HEK293 (cell line): Measurements from ENCODE around the gene PTPRN2.

Experiments used
- CTCF ChIP-seq: fragments of 450-650 bp; formaldehyde crosslinking; IDR thresholded peaks from 2 replicates; pipeline ENCODE4 v1.5.1; 2016; ENCODE audit warnings: missing biosample characterization, missing genetic modification characterization
- MEIS1 ChIP-seq: sonication (generic); formaldehyde crosslinking; IDR thresholded peaks from 2 replicates; pipeline ENCODE4 v1.8.1; 2022; ENCODE audit warnings: missing genetic modification reagents, mild to moderate bottlenecking, borderline replicate concordance
- PRDM4 ChIP-seq: fragments of 450-650 bp; formaldehyde crosslinking; IDR thresholded peaks from 2 replicates; pipeline ENCODE4 v1.5.1; 2017; ENCODE audit warnings: missing biosample characterization, missing genetic modification characterization
- ZBTB1 ChIP-seq: fragments of 450-650 bp; formaldehyde crosslinking; IDR thresholded peaks from 2 replicates; pipeline ENCODE4 v1.5.1; 2016; ENCODE audit warnings: missing biosample characterization, missing genetic modification characterization
- ZNF133 ChIP-seq: fragments of 450-650 bp; formaldehyde crosslinking; IDR thresholded peaks from 2 replicates; pipeline ENCODE4 v1.5.1; 2016; ENCODE audit warnings: missing biosample characterization, missing genetic modification characterization
- ZNF37A ChIP-seq: fragments of 450-650 bp; IDR thresholded peaks from 2 replicates; pipeline ENCODE4 v1.5.1; 2018; ENCODE audit warnings: missing biosample characterization, missing genetic modification characterization
- ZNF513 ChIP-seq: fragments of 450-650 bp; IDR thresholded peaks from 2 replicates; pipeline ENCODE4 v1.5.1; 2018; ENCODE audit warnings: missing biosample characterization, missing genetic modification characterization
- ZNF558 ChIP-seq: fragments of 450-650 bp; formaldehyde crosslinking; IDR thresholded peaks from 2 replicates; pipeline ENCODE4 v1.5.1; 2016; ENCODE audit warnings: missing biosample characterization, missing genetic modification characterization
- ZNF791 ChIP-seq: fragments of 450-650 bp; formaldehyde crosslinking; IDR thresholded peaks from 2 replicates; pipeline ENCODE4 v1.5.1; 2016; ENCODE audit warnings: missing biosample characterization, missing genetic modification characterization
- TF ChIP-seq, protein P1 (sequence below): fragments of 450-650 bp; formaldehyde crosslinking; IDR thresholded peaks from 2 replicates; pipeline ENCODE4 v1.5.1; 2016; ENCODE audit warnings: missing biosample characterization, missing genetic modification characterization
- TF ChIP-seq, protein P2 (sequence below): fragments of 450-650 bp; formaldehyde crosslinking; conservative IDR thresholded peaks from 2 replicates; pipeline ENCODE4 v1.5.1; 2016; ENCODE audit warnings: low read depth, missing biosample characterization, missing genetic modification characterization
- TF ChIP-seq, protein P3 (sequence below): fragments of 450-650 bp; formaldehyde crosslinking; IDR thresholded peaks from 2 replicates; pipeline ENCODE4 v1.5.1; 2016; ENCODE audit warnings: missing biosample characterization, missing genetic modification characterization

- TF ChIP-seq CTCF (tag by site-specific recombination) (no peak), PRDM4 (no peak), ZBTB1 (no peak), ZNF558 (no peak), ZNF513 (tag by site-specific recombination) (no peak), ZNF37A (tag by site-specific recombination) (no peak), ZNF133 (tag by site-specific recombination) (no peak), ZNF791 (tag by site-specific recombination) (no peak), MEIS1 (no peak)
- TF ChIP-seq, protein P1, sequence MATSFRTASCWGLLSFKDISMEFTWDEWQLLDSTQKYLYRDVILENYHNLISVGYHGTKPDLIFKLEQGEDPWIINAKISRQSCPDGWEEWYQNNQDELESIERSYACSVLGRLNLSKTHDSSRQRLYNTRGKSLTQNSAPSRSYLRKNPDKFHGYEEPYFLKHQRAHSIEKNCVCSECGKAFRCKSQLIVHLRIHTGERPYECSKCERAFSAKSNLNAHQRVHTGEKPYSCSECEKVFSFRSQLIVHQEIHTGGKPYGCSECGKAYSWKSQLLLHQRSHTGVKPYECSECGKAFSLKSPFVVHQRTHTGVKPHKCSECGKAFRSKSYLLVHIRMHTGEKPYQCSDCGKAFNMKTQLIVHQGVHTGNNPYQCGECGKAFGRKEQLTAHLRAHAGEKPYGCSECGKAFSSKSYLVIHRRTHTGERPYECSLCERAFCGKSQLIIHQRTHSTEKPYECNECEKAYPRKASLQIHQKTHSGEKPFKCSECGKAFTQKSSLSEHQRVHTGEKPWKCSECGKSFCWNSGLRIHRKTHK (tag by site-specific recombination): no peak
- TF ChIP-seq, protein P2, sequence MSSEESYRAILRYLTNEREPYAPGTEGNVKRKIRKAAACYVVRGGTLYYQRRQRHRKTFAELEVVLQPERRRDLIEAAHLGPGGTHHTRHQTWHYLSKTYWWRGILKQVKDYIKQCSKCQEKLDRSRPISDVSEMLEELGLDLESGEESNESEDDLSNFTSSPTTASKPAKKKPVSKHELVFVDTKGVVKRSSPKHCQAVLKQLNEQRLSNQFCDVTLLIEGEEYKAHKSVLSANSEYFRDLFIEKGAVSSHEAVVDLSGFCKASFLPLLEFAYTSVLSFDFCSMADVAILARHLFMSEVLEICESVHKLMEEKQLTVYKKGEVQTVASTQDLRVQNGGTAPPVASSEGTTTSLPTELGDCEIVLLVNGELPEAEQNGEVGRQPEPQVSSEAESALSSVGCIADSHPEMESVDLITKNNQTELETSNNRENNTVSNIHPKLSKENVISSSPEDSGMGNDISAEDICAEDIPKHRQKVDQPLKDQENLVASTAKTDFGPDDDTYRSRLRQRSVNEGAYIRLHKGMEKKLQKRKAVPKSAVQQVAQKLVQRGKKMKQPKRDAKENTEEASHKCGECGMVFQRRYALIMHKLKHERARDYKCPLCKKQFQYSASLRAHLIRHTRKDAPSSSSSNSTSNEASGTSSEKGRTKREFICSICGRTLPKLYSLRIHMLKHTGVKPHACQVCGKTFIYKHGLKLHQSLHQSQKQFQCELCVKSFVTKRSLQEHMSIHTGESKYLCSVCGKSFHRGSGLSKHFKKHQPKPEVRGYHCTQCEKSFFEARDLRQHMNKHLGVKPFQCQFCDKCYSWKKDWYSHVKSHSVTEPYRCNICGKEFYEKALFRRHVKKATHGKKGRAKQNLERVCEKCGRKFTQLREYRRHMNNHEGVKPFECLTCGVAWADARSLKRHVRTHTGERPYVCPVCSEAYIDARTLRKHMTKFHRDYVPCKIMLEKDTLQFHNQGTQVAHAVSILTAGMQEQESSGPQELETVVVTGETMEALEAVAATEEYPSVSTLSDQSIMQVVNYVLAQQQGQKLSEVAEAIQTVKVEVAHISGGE (tag by site-specific recombination): no peak
- TF ChIP-seq, protein P3, sequence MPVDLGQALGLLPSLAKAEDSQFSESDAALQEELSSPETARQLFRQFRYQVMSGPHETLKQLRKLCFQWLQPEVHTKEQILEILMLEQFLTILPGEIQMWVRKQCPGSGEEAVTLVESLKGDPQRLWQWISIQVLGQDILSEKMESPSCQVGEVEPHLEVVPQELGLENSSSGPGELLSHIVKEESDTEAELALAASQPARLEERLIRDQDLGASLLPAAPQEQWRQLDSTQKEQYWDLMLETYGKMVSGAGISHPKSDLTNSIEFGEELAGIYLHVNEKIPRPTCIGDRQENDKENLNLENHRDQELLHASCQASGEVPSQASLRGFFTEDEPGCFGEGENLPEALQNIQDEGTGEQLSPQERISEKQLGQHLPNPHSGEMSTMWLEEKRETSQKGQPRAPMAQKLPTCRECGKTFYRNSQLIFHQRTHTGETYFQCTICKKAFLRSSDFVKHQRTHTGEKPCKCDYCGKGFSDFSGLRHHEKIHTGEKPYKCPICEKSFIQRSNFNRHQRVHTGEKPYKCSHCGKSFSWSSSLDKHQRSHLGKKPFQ (tag by site-specific recombination): no peak
Measured at GRCh38 chr7:158411232-158411950, 176.2 kb downstream of the PTPRN2 start.
